Dermis blood vessel endothelial cell (primary cell): ENCODE data around the gene PIAS4. TPM values are rescaled to one million over a fixed set of nuclear protein-coding genes. Genes with fewer than 3 reads are reported as not detected.
"Not testable (repeated sequence)": the region's sequence is repeated elsewhere in the genome, so short reads cannot be mapped to it uniquely, and the experiment has no call there.

ENCODE experiments used
- DNase-seq: peaks from one replicate; pipeline ENCODE4 v3.0.0; 2010
- total RNA-seq: library from RNA; depleted of rRNA; stranded (reverse); fragments of >200 nt; gene quantifications from 2 replicates; pipeline ENCODE4 v1.2.3, GENCODE V29; 2014

The PIAS4 gene, protein sequence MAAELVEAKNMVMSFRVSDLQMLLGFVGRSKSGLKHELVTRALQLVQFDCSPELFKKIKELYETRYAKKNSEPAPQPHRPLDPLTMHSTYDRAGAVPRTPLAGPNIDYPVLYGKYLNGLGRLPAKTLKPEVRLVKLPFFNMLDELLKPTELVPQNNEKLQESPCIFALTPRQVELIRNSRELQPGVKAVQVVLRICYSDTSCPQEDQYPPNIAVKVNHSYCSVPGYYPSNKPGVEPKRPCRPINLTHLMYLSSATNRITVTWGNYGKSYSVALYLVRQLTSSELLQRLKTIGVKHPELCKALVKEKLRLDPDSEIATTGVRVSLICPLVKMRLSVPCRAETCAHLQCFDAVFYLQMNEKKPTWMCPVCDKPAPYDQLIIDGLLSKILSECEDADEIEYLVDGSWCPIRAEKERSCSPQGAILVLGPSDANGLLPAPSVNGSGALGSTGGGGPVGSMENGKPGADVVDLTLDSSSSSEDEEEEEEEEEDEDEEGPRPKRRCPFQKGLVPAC
- total RNA-seq, result 22.0 and 27.2 TPM in 2 replicates

DNA sequence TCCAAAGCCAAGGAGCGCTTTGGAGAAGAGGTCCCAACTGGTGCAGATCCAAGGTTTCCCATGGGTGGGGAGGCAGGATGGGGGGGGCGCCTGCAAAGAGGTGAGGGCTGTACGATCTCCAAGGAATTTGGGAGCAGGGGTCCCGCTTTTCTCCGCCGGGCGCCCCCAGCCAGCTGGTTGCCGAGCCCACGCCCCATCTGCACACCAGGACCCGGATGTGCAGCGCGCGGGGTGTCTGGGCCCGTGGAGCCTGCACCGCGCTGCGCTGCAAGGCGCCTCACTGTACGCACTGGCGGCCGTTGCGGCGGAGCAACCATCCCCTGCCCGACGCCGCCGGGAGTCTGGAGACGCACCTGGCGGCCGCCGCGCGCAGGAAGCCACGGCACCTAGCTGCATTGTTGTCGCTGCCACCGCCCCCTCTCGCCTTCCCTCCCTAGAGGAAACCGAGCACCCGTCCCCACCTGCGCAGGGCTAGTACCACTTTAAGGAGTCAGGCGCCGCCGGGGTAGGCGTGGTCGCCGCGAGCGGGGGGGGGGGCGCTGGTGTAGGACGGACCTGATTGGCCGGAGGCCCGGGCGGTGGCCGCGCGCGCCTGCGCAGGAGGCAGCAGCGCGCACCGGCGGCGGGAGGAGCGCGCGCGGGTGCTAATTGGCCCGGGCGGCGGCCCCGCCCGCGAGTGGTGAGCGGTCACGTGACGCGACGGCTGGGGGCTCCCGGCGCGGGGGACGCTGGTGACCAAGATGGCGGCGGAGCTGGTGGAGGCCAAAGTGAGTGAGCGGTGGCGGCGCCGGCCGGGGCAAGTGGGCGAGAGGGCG, at the start of gene PIAS4:
TSS of gene PIAS4 (plus strand) at position 716 of the 815 bp plus-strand sequence. CDS start at position 741, 25 bp downstream.
- DNase-seq, result peak; percentile 97

DNA sequence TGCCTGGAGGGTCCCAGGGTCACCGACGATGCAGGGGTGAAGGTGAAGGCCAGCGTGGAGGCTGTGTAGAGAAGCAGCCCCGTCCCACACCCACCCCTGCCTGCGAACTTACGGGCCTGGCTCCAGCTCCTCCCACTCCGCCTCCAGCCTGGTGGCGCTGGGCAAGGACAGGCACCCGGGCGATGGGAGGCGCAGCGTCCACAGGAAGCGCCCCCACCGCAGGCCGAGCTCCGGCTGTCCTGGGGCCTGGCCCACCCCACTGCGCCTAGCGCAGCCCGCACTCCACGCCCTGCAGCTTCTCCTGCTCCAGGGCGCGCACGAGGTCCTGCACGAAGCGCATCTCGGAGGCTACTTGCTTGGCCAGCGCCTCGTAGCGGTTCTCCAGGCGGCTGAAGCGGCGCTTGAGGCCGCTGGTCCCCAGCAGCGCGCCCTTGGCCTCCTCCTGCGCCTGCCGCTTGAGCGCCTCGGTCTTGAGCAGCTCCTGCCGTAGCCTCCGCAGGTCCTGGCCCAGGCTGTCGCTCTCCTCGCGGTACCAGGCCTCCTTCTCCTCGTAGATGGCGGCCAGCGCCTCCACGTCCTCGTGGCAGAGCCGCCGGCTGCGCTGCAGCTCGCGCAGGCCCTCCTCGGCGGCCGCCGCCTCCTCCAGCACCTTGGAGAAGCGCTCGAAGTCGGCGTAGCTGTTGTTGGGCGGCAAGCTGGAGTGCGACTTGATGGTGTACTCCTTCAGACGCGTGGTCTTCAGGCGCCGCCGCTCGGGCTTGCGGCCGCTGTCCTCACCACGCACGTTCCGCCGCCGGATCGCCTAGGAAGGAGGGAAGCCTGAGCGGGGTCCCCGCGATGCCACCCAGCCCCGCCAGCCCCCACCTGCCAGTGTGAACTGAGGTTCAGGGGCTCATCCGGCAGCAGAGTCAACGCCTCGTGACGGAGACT, 48.4 kb upstream of the PIAS4 start:
- no peak for DNase-seq

DNA sequence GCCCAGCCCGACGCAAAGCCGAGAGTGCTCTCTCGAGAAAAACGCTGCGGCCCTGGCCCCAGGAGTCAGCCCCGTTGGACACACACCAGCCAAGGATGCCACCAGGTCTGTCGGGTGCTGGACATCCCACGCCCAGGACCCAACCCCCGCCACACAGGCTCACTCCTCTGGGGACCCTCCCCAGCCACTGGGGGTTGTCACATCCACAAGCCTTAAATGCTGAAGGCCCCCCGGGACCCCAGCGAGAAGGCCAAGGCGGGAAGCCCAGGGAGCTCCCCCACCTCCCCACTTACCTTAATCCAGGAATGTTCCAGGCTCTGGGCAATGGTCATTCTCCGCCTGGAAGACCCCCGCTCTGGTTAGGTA, 47.8 kb upstream of the PIAS4 start:
- DNase-seq, result no peak

DNA sequence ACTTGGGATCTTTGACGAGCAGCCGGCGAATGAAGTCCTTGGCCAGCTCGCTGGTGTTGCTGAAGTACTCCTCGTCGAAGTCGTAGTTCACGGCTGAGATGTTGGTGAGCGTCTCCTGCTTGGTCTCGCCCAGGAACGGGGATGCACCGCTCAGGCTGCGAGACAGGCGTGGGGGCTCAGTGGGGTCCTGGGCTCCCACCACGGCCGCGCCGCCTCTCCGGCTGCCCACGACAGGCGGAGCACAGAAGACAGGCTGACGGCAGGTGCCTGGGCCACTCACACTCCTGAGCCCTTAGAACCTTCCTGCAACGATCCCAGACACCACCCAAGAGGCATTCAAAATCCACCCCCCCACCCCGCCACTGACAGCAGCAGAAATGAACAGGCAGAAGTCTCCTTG, 46.5 kb upstream of the PIAS4 start:
- DNase-seq, result no peak

DNA sequence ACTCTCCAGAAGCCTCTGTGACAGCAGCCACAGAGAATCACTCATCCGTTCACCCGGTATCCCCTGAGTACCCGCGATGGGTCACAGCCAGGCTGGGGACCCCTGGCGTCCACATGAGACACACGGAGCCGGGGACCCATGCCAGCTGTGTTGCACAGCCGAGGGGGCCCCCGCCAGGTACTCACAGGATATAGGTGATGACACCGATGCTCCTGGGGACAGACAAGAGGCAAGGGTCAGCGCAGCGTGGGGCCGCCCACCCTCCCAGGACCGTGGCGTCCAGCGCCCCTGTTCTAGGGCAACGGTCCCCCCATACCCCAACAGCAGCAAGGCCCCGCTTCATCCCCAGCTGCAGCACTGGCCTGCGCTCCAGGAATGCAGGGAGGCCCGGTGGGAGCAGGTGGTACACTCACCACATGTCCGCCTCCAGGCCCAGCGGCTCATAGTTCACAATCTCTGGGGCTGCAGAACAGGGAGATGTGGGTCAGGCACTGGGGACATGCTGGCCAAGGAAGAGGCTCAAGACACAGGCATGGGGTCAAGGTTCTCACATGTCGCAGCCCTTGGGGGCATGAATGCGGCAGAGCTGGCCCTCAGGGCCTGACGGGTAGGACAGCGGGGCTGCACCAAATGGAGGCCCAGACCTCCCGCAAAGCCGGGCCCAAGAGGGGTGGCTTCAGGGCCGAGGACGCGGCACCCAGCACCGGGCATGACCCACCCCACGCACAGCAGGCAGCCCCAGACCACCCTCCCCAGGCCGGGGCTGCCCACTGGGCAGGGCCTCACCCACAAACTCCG, 43.9 kb upstream of the PIAS4 start:
- no peak for DNase-seq

DNA sequence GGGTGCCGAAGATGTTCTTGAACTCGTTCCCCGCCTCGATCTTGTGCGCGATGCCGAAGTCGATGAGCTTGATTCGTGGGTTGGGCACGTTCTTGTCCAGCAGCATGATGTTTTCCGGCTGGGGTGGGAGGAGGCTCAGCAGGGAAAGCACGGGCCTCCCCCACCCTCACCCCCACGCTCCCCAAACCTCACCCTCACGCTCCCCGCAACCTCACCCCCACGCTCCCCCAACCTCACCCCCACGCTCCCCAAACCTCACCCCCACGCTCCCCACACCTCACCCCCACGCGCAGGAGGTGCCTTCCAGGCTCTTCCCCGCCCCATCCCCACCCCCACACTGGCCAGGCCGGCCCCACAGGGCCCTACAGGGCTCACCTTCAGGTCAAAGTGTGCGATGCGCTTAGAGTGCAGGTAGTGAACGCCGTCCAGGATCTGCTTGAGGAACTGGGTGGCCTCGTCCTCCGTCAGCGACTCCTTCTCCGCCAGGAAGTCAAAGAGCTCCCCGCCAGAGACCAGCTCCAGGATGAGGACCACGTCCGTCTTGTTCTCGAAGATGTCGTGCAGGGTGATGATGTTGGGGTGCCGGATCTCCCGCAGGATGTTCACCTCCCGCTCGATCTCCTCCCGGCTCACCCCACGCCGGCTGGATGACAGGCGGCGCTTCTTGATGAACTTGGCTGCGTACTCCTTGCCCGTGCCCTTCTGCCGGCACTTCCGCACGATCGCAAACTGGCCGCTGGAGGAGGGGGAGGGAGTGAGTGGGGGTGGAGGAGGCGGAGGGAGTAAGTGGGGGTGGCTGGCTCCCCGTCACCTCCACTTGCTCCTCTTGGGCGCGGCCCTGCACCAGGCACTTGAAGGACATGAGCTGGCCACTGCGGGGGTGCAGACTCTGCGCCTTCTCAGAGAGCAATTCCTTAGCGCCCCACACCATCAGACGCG, 43.0 kb upstream of the PIAS4 start:
- DNase-seq, result no peak

DNA sequence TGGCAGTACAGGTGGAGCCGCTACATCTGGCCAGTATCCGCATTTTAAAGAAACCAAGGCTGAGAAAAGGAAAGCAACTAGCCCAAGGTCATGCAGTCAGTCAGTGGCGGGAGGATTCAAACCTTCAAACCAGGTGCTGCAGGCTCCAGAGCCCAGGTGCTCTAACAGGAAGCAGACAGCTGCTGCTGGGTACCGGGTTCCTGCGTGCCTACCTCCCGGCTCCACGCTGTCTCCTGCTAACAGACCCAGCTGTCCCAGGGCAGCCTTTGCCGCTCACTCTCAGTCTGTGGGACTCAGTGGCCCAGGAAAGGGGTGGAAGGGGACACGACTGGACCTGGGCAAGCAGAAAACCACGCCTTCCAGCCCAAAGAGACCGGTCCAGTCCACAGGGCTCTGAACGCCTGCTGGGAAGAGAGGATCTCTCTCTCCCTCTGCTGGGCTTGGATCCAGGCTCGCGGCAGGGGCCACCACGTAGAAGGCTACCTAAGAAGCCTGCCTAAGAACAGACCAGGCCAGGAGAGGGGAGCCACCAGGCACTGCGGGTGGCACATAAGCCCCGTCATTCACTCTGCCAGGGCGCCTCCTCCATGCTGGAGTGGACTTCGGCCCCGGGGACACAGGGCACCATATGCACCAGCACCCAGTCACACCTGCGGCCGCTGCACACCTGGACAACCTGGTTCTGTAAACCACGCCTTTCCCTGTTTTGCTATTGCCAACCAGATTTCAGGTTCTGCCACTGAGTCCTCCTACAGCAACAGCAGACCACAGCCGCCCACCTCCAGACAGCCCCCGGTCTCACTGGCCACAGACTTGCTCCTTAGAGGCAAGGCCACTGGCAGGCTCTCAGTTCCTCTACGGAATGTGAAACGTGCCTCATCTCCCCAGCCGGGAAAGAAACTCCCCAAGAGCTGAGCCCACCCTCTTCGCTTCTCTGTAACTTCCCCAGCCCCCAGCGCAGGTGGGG, 41.2 kb upstream of the PIAS4 start:
- no peak for DNase-seq

DNA sequence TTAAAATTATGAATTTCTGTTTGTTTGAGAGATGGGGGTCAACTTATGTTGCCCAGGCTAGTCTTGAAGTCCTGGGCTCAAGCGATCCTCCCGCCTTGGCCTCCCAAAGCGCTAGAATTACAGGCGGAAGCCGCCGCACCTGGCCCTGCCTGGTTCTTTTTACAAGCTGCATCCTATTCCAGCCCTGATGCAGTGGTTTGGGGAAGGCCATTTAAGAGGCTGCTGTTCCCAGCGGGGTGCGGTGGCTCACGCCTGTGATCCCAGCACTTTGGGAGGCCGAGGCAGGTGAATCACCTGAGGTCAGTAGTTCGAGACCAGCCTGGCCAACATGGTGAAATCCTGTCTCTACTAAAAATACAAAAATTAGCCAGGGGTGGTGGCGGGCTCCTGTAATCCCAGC, 39.6 kb upstream of the PIAS4 start:
- not testable (repeated sequence) for DNase-seq

DNA sequence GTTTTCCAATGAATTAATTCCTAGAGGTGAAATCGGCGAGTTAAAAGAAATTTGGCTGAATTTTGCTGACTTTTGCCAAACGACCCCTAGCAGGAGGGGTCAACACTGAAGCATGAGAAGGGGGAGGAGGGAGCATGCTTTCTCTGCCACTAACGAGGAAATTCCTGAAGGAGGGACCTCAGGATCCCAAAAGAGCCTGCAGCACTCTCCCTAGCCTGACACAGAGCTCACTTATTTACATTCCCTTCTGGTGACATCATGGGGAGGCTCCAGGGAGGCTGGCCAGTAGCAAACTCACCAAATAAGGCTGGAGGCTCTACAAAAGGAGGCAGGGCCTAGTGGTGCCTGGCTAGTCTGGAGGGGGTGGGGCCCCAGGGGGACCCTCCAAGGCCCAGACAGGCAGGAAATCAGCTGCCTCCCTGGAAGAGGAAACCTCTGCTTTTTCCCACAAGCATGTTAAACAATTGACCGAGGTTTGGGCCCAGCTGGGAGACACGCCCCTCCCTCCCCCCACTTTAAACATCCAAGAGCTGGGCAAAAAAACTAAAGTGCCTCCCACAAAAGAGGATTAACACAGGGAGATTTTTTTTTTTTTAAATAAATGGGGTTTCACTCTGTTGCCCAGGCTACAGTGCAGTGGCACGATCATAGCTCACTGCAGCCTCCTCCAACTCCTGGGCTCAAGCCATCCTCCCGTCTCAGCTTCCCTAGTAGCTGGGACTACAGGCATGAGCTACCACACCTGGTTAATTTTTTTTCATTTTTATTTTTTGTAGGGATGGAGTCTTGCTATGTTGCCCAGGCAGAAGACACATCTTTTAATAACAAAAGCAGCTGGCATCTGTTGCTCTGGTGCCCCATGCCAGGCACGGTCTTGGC, 38.7 kb upstream of the PIAS4 start:
- DNase-seq, result peak; percentile 100

DNA sequence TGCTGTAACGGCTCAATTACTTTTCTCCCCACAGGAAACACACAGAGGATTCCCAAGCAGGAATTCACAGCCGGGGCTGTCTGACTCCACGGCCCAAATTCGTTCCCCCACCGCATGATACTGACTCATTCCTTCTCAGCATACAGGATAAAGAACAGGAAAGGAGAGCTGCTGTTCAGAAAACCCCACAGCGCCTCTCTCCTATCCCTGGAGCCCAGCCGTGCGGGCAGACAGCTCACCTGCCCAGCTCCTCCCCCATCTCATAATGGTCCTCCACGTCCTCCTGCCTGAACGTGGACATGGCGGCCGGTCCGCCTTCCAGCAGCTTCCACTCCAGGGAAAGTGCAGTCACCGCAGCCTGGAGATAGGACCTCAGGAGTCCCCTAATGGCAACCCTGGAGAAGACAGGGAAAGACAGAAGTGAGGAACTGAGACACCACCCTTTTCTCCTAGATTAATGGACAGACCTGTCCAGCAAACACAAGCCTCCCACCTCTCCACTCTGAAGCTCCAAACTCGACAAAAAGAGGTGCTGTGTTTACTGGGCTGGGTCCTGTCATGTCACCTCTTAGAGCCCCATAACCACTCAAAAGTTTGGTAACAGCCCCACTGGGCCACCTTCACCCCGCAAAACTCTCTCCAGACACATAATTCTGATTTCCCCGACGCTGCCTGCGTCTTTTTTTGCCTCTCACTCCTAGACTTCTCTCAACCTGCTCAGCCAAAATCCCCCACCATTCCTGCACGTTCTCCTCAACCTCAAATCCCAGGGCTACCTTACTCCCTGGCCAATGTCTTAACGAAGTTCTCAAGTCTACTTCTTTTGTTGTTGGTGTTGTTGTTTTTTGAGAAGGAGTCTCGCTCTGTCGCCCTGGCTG, 37.9 kb upstream of the PIAS4 start:
- peak; percentile 87 for DNase-seq

DNA sequence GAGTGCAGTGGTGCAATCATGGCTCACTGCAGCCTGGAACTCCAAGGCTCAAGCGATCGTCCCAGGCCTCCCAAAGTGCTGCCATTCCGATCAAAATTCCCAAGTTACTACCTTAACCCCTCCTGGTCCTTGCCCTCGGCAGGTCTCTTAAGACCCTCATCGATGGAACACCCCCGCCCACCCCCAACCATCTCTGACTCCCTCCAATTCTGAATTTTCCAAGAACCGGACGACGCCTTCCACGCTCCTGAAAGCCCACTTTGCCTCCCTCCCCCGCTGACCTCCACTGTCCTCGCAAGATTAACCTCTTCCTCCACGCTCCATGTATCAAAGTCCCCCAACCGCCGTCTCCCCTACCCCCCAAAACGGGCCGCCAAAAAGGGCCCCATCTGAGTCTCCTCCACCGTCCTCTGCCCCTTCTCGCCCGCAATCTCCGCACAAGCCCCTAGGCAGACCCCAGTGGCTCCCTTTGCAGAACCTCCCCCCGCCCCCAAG, 37.2 kb upstream of the PIAS4 start:
- DNase-seq, result no peak

DNA sequence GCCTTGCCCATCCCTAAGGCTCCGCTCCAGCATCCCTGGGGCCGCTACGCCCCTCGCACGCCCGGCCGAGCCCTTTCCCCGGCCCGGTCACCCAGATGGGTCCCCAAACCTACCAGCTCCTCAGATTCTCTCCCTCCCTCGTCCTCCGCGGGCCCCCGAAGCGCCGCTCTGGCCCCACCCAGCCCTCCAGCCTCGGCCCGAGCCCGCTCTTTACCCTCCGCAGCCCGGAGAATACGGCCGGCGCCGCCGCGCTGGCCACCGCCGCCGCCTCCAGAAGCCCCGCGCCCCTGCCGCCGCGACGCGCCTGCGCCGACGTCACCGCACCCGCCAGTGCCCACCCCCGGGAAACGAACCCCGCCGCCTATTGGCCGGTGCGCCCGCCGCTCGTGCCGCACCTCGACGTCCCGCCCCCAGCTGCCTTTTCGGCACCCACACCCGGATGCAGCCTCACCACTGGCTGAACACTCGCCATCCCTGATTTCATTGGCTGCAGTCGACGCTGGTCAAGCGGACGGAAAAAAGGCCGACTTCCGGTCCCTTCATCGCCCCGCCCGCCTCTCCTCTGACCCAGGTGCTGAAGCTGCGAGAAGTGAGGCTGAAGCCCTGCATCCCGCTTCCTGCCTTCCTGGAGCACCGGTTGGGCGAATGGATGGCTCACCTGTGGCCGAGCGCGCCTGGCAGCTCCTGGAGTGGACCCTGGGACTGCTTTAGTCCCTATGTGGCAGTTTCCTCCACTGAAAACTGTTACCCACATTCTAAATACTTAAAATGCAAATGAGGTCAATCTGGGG, 36.5 kb upstream of the PIAS4 start, which contains the start of gene DAPK3:
TSS of gene DAPK3 (minus strand) at position 292 of the 791 bp plus-strand sequence. CDS start 1,364 bp downstream, outside the sequence.
- DNase-seq, result peak; percentile 98

DNA sequence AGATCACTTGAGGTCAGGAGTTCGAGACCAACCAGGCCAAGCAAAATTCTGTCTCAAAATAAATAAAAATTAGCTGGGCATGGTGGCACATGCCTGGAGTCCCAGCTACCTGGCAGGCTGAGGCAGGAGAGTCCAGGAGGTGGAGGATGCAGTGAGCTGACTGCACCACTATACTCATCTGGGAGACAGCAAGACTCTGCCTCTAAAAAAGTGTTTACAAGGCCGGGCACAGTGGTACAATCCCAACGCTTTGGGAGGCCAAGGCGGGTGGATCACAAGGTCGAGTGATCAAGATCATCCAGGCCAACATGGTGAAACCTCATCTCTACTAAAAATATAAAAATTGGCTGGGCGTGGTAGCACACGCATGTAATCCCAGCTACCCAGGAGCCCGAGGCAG, 32.4 kb upstream of the PIAS4 start:
- peak; percentile 3 for DNase-seq

DNA sequence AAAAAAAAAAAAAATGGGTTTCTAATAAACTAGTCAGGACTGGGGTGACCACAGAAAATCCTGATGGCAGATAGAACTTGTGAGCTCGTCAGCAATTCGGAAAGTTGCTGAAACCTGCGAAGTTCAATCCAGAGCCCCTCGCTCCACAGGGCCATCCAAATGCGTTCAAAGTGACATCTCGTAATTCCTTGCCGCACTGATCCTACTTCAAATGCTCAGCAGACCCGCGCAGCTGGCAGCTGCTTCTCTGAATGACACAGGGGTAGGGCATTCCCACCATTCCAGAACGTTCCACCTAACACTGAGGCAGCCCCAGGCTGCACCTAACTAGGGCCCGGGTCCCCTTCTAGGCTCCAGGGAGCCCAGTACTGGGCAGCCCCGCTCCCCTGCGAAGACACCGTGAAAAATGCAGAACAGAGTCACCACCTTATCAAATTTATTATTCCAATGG, 31.9 kb upstream of the PIAS4 start:
- DNase-seq, result peak; percentile 5

DNA sequence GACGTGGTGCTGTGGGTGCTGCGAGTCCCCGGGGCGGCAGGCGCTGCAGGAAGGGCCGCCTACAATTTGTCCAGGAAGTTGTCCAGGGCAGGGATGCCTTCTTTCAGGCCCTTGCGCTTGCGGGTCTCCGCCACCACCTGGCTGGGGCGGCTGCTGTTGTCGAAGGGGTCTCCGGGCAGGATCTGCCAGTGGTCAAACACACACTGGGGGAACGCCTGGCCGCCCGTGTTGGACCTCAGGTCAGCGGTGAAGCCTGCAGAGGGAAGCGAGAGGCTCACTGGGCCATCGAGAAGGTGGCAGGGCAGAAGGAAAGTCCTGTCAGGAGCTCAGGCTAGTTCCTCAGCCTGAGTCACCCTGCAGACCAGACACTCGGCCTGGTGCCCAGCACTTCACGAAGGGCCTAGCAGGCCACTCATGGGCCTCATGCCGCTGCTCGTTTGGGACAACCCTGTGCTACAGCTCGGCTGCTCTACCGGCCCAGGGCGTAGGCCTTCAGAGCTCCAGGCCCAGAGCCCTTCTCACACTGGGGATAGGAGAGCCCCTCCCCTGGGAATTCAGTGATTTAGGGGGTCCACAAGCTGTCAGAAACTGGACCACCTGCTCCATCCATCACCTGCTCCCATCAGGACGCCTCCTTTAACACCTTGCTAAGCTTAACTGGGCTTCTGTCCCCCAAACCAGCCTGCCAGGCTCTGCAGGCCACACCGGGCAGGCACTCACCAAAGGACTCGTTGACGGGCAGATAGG, 30.9 kb upstream of the PIAS4 start:
- DNase-seq, result peak; percentile 7
